Right lung (tissue), 5 donors: ENCODE measurements around the gene FOXJ3. TPM values are rescaled to one million over a fixed set of nuclear protein-coding genes. Genes with fewer than 3 reads are reported as not detected.

Experiments used
- DNase-seq, 2 donors: peaks; one replicate each; pipeline ENCODE4 v3.0.0-alpha.2; 2013
- polyA plus RNA-seq, 5 donors: library from polyadenylated mRNA; unstranded; fragments of 120-200 nt; gene quantifications; one replicate each; pipeline versions ENCODE4 v1.2.1 to v1.2.3, GENCODE V29; 2013; ENCODE audit warnings: inconsistent platforms in 1 of 5, low replicate concordance in 1 of 5; ENCODE audit not compliant: insufficient read length in 5 of 5, insufficient read depth in 1 of 5

Gene FOXJ3
- polyA plus RNA-seq, 5 donors = 45.0 to 69.4 (median 54.6) TPM

DNA sequence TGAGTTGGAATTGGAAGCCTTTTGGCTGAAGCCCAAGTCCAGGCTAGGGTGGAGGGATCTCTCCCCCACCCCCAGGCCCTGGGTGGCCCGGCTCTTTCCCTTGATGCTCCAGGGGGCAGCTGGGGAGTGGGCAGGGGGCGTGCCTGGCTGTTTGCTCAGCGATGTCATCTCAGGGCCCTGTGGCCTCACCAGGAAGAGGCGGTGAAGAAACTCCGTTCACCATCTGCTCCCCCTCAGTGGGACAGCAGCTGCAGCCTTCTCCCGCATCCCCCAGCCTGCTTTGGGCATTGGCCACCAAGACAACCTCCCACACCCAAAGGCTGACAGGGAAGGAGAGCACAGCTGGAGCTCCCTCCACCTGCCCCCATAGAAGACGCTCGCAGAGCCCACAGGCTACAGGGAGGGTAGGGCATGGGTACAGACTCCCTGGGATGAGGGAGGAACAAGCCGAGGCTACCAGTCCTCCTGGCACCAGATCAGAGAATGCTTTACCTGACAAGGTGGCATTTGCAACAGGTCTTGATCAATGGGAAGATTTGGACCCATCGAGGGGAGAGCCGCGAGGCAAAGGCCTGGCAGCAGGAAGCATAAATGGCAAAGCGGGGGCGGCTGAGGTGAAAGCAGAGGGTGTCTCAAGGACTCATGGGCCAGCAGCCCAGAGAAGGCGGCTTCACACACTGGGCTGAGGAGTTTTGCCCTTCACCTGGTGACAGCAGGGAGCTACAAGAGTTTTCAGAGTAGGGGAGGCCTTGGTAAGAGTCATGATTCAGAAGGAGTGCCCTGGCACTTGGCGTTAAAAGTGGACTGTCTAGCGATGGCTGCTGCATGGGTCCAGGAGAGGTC lies 164.0 kb downstream of the FOXJ3 start:
- peak in 1 of 2 donors; percentile 40 for DNase-seq

DNA sequence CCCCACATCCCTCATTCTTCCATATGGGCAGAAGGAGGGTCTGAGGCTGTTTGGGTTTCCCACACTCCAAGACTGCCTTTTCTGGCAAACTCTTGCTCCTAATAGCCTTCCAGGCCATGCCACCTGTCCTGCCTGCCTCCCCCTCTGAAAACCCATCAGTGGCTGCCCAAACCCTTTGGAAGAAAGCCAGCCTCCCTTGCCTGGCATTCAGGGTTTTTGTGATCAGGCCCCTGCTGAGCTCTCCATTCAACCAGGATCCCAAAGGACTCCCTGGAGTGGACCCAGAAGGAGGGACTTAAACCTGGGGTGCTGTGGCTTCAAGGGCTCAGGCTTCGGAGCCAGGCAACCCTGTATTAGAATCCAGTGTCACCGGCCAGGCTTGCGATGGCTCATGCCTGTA lies 166.3 kb downstream of the FOXJ3 start:
- DNase-seq = no peak

DNA sequence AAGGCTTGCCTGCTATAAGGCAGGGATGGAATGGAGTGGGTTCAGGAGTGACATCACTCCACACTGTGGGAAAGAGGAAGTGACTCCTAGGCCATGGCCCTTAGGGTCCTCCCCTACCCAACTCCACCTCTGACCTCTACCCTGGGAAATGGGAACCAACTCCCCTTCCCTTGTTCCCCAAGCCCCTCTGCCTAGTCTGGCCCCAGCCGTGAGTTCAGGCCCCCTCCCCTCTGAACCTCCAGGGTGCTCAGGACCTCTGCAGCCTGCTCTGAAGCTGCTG lies 166.7 kb downstream of the FOXJ3 start:
- DNase-seq = no peak

DNA sequence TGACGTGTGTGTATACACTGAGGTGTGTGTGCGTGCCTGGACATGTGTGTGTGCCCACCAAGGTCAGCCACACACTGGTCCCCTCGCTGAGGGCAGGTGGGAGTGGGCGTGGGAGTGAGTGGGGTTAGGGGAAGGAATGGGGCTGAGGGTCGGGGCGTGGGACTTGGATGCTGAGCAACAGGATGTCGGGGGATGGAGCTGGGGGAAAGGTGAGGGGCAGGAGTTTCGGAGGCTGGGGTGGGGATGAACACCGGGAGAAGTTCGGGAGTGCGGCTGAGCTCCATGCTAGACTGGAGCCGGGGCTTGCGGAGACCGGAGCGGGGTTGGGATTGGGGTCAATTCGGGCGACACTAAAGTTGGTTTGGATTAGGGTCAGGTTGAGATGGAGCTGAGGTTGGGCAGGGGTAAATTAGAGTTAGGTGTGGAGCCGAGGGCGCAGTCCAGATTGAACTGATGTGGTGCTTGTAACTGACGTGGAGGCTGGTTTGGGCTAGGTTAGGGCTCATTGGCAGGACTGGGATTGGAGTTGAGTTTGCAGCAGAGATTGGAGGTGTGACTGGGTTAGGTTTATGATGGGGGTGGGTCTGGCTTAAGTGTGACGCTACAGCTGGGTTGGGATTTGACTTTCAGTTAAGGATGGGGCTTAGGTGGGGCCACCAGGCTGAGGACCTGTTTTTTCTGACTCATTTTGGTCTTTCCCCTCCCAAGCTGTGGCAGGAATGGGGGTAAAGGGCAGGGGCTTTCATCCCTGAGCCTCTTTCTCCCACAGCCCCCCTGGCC lies 167.2 kb downstream of the FOXJ3 start:
- no peak for DNase-seq

DNA sequence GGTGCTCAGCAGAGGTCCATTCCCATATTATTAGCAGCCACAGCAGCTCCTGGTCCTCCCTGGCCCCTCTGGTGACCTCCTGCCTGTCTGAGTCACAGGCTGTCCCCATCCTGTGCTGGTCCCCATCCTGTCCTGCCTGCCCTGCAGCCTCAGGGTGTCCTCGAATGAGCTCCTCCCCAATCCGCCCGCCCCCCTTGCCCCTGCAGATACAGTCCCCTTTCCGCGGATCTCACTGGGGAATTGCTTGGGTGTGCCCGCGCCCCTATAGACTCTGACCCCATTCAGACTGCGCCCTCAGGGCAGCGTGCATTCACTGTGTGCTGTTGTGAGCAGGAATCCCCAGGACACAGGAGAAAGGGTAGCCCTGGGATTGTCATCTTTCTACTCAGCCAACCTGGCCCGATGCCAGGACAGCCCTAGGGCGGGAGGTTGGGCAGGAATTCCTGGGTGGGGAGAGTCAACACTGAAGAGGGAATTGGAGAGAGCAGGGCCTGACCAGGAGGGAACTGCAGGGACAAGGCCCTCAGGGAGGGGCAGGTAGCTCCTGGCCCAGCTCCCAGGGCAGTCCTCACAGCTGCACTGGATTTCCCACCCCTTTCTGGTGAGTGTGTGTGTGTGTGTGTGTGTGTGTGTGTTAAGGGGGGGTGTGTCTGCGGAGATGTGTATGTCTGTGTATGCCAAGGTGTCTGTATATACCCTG lies 169.4 kb downstream of the FOXJ3 start:
- peak; percentile 71 to 72 for DNase-seq

DNA sequence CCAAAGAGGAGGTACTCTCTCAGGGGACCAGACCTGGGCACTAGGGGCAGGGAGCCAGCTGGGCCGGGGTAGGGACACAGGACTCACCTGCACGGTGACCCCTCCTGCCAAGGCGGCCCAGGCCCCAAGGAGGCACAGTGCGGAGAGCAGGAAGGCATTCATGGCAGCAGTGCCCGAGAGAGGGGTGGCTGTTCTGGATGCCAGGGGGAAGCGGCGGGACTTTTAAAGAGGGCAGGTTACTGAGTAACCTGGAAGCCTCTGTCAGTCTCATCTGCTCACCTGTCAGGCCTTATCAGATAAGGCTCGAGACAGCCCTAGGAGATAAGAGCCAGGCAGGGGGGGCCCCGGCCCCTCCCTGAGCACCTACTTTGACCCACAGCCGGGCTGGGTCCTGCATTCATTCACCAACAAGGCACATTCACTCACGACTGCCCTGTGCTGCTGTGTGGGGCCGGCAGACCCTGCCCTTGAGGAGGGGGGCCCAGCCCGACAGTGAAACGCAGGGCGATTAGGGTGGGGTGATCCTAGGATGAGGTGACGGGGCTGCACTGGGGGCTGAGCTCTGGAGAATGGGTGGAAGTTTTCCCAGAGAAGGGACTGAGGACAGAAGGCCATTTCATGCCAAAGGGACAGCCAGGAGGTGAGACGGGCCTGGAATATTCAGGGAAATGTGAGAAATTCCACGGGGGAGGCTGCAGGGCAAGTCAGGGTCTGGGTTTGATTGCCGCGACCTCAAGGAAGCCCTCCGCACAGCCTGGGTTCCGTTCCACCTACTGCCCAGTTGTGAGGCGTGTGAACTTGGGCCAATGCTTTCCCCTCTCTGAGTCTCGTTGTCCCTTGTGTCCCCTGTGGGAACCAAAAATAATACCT lies 170.2 kb downstream of the FOXJ3 start, which contains the start of gene GUCA2A:
Gene GUCA2A, minus strand, starts transcription at position 195 of the 870 bp plus-strand sequence. Its CDS starts 33 bp downstream, at position 162.
- no peak for DNase-seq

DNA sequence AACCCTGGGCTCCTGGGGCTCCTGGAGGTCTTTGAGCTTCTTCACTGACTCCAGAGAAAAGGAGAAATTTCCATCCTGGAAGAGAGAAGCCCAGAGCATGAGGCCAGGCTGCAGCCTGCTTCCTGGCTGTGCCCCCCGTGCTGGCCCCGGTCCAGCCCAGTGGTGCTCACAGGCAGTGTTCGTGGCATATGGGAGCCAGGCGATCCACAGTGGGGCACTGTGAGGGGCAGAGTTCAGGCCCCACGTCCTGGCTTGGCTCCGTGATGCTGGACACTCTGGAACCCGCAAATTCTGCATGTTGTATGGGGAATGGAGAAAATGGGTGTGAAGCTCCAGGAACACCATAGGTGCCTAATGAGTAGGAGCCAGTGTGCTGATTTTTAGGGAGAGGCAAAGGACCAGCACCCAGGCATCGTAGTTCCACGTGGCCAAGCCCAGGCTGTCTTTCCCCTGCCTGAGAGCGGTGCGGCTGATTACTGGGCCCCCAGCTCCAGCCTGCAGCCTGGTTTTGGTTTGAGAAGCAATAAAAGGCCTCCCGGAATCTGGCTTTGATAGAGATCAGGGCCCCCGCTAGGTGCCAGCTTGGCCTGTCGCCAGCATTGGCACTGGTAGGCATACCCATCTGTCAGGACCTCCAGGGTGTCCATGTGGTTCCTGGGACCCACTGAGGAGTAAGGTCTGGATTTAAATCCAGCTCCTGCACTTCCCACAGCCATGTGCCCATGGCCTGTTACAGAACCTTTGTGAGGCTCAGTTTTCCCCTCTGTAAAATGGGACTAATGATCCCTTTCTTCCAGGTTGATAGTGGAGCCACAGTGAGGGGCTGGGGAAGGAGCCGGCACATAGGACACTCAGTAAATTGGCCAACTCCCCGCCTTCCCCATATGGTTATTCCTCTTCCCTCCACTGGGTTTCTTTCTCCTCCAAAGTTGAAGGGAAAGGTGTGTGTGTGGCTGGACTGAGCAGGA lies 171.2 kb downstream of the FOXJ3 start:
- DNase-seq = no peak

DNA sequence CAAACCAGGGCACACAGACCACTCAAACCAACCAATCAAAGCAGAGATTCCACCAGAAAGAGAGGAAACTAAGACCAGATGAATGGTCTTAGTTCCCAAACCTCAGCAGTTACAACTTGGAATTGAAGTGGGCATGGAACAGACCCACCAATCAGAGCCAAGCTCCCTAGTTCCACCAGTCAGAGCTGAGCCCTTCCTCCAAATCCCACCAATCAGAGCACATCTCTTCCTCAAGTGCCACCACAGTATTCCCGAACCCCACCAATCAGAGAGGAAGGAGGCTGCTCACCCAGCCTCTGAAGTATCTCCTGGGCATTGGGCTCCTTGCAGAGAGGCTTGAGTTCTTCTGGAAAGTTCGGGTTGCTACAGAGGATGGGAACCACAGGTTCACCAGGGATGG lies 171.9 kb downstream of the FOXJ3 start:
- DNase-seq = no peak

DNA sequence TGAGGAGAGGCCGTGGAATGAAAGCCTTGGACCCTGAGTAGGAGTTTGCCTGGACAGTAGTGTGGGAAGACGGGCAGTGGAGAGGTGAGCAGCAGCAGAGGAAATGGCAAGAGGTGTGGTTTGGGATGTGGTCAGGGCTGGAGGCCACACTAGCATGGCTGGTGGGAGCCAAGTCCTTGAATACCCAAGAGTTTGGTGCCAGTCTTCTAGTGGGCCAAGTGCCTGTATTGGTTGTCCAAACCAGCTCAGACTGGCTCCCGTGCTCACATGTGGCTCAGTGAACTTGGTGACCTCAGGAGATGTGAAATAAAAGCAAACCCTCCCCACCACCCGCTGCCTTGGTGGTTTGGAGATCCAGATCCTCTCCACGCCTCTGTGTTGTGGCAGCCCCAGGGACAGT lies 172.9 kb downstream of the FOXJ3 start:
- no peak for DNase-seq

DNA sequence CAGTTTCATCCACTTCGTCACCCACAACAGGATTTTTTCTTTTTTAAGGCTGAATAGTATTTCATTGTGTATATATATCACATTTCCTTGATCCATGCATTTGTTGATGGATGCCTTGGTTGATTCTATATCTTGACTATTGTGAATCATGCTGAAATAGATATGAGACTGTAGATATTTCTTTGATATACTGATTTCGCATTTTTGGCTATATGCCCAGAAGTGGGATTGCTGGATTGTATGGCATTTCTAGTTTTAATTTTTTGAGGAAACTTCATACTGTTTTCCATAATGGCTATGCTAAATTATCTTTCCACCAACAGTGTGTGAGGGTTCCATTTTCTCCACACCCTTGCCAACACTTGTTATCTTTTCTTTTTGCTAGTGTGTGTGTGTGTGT lies 176.8 kb downstream of the FOXJ3 start:
- DNase-seq = no peak

DNA sequence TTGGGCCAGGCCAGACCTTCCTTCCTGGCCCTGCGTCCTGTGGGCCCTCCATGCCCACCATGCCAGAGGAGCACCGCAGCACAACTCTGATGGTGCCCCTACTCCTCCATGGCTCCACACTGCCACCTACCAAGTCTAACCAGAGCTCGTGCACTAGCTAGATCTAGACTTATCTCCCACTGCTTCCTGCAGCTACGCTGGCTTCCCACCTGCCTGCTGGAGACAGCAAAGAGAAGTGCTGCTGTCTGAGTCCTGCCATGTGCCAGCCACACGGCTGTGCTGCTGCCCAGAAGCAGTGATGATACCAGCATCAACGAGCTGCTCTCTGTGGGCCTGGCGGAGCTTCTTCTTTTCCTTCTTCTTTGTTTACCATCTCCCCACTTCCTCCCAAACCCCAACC lies 177.4 kb downstream of the FOXJ3 start:
- DNase-seq = no peak

DNA sequence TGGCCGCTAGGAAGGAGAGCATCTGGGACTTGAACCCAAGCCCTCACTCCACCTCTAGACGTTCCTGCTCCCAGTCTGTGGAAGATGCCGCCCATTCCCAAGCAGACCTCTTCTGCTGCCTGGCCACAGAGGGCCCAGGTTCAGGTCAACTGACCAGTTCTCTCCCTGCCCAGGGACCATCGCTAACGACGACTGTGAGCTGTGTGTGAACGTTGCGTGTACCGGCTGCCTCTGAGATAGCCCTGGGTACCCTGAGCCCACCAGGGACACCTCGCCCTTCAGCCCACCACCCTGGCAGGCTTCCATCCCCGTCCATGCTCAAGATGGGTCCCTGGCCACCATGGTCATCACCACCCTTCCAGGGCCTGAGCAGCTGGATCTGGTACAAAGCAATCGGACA lies 179.7 kb downstream of the FOXJ3 start:
- DNase-seq = no peak

DNA sequence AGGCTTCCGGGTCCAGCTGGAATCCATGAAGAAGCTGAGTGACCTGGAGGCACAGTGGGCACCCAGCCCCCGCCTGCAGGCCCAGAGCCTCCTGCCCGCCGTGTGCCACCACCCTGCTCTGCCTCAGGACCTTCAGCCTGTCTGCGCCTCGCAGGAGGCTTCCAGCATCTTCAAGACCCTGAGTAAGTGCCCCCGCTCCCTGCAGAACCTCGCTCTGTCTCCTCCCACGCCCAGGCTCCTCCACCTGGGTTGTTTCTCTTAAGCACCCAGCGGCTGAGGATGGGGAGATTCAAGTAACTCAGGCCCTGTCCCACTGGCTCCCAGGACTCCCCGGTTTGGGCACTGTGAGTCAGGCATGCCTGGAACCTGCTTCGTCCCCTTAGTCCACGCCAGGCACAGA lies 180.3 kb downstream of the FOXJ3 start:
- DNase-seq = no peak

DNA sequence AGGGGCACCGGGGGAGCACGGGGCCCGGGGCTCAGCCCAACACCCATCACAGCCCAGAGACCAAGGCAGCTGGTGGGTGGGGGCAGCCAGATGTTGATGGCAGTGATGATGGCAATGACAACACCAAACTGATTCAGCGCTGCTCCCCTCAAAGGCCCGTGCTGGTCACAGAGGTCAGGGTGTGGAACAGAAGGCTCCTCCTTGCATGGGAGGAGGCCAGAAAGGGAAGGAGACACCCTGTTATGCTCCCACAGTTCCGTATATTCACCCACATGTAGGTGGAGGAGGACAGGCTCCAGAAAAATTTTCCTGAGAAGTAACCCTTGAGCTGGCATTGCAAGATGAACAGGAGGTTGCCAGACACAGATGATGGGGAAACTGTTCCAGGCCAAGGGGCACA lies 181.4 kb downstream of the FOXJ3 start:
- DNase-seq = no peak

DNA sequence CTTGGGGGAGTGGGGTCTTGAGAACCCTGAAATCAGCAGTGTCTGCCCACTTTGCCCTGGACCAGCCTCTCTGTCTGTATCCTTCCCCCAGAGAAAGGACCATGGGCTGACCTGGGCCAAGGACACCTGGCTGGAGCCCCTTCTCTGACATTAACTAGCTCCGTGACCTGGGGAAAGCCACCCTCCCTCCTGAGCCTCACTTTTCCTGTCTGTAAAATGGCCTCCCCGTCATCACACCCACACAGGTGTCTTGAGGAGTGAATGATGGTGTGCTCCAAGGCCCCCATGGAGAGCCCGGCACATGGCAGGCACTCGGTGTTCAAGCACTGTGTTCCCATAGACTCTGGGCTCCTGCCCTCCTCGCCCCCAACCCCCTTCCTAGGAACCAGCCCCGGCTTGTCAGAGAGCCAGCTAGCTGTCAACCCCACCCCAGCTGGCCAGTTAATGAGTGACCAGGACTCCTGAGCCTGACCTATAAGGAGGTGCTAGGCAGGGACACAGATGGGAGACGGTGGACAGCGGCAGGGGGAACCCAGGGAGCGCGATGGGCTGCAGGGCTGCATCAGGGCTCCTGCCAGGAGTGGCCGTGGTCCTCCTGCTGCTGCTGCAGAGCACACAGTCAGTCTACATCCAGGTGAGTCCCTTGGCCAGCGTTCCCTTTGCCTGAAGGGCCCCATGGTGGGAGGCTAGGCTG lies 182.0 kb downstream of the FOXJ3 start, which contains the start of gene GUCA2B:
Gene GUCA2B, plus strand, starts transcription at position 504 of the 694 bp plus-strand sequence. Its CDS starts 41 bp downstream, at position 545.
- DNase-seq = no peak

DNA sequence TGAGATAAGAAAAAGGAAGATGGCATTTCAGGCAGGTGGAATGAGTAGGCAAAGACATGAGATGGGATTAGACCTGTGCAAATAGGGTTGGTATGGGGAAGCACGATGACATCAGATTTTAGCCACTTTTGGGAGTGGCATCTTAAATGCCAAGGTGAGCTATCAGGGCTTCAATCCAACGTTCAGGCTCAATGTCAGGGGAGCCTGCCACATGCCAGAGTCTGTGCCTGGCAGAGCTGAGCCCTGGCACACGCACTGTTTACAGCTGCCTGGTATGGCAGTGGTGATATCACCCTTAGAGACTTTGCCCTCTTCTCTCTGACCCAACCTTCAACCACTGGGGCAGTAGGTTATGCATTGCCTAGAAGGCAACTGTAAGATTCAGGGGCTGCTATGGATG lies 182.9 kb downstream of the FOXJ3 start:
- DNase-seq = no peak

DNA sequence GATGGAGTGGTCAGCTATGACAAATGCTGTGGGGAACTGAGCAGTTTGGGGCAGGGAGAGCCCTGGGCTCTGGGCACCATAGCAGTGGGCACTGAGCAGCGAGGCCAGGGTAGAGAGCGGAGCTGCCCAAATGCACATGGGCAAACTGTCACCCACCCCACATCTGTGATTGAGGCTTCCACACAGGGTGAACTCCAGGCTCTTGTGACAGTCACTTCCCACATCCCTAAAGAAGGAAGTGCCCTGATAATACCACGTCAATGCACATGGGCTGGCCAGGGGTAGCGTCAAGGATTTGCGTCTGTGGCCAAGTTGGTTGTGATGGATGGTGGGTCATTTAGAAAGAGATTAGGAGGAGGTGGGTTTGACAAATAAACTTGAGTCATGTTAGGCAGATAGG lies 184.4 kb downstream of the FOXJ3 start:
- no peak for DNase-seq

DNA sequence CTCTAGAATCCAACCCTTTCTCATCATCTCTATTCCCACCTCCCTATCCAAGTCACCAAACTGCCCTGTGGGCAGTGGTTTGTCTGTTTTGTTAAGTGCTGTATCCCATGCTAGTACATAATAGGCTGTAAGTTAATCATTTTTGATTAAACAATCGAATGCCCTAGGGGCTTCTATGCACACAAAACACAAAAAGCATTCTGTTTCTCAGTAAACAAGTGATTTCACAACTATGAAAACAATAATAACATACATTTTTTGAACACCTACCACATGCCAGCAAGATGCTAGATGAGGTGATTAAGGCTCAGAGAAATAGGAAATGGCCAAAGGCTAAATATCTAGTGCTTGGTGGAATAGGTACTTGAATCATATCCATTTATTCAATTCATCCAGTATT lies 186.9 kb downstream of the FOXJ3 start:
- no peak for DNase-seq

DNA sequence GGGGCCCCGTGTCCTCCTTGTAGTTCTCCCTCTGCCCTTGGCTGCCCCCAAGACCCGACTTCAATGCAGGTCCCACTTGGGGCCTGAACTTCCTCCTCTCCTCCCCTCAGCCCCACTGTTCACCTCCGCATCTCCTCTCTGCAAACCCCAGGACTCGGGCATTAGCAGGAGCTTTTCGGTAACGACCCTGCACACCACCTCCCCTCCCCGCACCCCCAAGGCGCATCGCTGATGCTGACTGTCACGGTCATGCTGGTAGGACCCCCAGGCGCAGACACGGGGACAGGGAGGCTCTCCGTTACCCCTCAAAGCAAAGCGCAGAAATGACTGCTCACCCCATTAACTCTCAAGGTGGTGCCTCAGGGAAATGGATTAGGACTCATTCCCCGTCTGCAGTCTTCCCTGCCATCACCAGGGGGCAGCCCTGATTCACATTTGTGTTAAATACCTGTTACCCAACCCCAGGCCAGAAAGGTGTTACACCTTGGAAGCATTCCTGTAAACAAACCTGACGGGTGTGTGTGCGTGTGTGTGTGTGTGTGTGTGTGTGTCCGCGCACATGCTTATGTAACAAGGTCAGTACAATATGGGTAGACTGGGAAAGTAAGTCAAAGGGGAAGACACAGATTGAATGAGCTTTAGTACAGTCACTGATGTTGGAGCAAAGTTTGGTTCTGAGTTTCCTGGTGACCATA lies 188.3 kb downstream of the FOXJ3 start:
- DNase-seq = peak; percentile 65 to 66
